SW480 (cell line): ENCODE results near the gene TMEM115.
A peak's percentile ranks its signal among the peaks of the same experiment; 100 is the strongest.

Source experiments
- DNase-seq: peaks from one replicate; pipeline ENCODE4 v3.0.0-alpha.2; 2016; ENCODE audit warnings: low spot score

TMEM115 gene

GRCh38 chr3:50353245-50354004, 5.9 kb downstream of the TMEM115 start:
- no peak for DNase-seq

GRCh38 chr3:50352781-50353180, 6.5 kb downstream of the TMEM115 start:
- DNase-seq: peak; percentile 53

- DNase-seq: no peak
Observed at GRCh38 chr3:50351323-50351697, 8.0 kb downstream of the TMEM115 start.

- peak; percentile 92 for DNase-seq
Observed at GRCh38 chr3:50350527-50351322, 8.6 kb downstream of the TMEM115 start, which contains the start of the genes CYB561D2 and NPRL2. Gene CYB561D2 (plus strand): TSS chr3:50350862. CDS start chr3:50351434, 572 bp downstream. Gene NPRL2 (minus strand): TSS chr3:50350775. CDS start chr3:50350652, 123 bp downstream.

GRCh38 chr3:50350213-50350526, 9.2 kb downstream of the TMEM115 start:
- no peak for DNase-seq

- peak; percentile 69 for DNase-seq
Observed at GRCh38 chr3:50347187-50347813, 12.0 kb downstream of the TMEM115 start.

- peak; percentile 44 for DNase-seq
Observed at GRCh38 chr3:50345586-50346234, 13.6 kb downstream of the TMEM115 start, which contains the start of gene ZMYND10. Gene ZMYND10 (minus strand): TSS chr3:50345732. CDS start chr3:50345579, 153 bp downstream.

- no peak for DNase-seq
Observed at GRCh38 chr3:50345008-50345407, 14.3 kb downstream of the TMEM115 start.

- DNase-seq: no peak
Observed at GRCh38 chr3:50342813-50343633, 16.3 kb downstream of the TMEM115 start.

- DNase-seq: no peak
Observed at GRCh38 chr3:50341996-50342650, 17.2 kb downstream of the TMEM115 start.

- no peak for DNase-seq
Observed at GRCh38 chr3:50341537-50341936, 17.8 kb downstream of the TMEM115 start.

GRCh38 chr3:50340448-50341329, 18.6 kb downstream of the TMEM115 start, which contains the start of gene RASSF1:
Gene RASSF1 (minus strand): TSS chr3:50340836. CDS start chr3:50340805, 31 bp downstream.
- peak; percentile 52 for DNase-seq

GRCh38 chr3:50340147-50340447, 19.2 kb downstream of the TMEM115 start:
- DNase-seq: no peak

- DNase-seq: no peak
Observed at GRCh38 chr3:50339485-50340146, 19.7 kb downstream of the TMEM115 start.

- no peak for DNase-seq
Observed at GRCh38 chr3:50338965-50339364, 20.4 kb downstream of the TMEM115 start.

- peak; percentile 99 for DNase-seq
Observed at GRCh38 chr3:50337175-50337861, 22.0 kb downstream of the TMEM115 start.

GRCh38 chr3:50336452-50337174, 22.7 kb downstream of the TMEM115 start:
- DNase-seq: no peak
